ENCODE data around the gene NINJ2.
A peak's percentile ranks its signal among the peaks of the same experiment; 100 is the strongest.

DNA sequence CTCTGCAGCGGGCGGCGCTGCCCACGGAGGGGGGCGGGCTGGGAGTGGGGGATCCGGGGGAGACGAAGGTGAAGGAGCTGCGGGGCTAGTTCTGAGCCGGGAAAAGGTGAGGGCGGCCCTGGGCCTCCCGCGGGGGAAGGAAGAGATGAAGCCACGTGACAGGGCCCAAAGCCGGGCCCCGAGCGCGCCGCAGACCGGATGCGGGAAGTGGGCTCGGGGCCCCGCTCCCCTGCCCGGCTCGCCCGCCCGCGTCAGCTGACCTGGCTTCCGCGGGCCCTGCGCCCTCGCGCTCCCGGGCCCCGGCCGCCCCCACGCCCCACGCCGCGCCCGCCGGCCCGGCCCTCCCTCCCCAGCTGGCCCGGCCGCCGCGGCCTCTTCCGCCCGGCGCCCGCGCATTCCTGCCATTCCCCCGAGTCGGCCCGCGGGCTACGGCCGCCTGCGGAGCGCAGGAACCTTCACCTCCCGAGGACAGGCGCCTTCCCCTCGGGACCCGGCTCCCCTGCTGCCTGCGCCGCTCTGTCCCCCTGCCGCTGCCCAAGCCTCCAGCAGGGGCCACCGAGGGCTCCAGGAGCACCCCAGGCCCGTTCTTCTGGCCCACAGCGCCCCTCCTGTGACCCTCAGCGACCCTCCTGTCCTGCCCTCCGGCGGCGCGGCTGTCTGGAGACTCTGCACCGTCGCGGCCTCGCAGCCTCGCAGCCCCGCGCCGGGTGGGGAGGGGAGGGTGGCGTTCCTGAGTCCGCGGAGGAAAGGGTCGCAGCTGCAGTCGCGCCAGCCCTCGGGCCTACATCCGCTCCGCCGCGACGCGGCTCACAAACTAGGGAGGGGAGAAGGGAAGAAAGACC, 20.4 kb downstream of the NINJ2 start:
- TF ChIP-seq EP300 (IDR thresholded peaks at IDR 0.05; ENCODE audit: low read depth) (no peak), POLR2A (IDR thresholded peaks at IDR 0.05) (peak; percentile 64)
